ENCODE results near the gene FASTKD3. TPM values are rescaled to one million over a fixed set of nuclear protein-coding genes. Genes with fewer than 3 reads are reported as not detected.

The FASTKD3 gene
- total RNA-seq, 4 donors from 2014 or later = 3.8 to 11.7 (median 8.9) TPM

DNA sequence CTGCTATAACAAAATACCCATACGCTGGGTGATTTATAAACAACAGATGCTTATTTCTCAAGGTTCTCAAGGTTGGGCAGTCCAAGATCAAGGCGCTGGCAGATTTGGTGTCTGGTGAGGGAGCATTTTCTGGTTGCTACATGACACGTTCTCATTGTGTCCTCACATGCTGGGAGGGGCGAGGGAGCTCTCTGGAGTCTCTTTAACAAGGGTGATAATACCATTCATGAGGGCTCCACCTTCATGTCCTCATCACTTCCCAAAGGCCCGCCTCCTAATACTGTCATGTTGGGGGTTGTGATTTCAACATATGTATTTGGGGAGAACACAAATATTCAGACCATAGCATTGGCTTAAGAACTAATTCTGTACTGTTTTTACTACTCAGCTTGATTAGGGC, 22.5 kb downstream of the FASTKD3 start:
- TF ChIP-seq, protein P1, sequence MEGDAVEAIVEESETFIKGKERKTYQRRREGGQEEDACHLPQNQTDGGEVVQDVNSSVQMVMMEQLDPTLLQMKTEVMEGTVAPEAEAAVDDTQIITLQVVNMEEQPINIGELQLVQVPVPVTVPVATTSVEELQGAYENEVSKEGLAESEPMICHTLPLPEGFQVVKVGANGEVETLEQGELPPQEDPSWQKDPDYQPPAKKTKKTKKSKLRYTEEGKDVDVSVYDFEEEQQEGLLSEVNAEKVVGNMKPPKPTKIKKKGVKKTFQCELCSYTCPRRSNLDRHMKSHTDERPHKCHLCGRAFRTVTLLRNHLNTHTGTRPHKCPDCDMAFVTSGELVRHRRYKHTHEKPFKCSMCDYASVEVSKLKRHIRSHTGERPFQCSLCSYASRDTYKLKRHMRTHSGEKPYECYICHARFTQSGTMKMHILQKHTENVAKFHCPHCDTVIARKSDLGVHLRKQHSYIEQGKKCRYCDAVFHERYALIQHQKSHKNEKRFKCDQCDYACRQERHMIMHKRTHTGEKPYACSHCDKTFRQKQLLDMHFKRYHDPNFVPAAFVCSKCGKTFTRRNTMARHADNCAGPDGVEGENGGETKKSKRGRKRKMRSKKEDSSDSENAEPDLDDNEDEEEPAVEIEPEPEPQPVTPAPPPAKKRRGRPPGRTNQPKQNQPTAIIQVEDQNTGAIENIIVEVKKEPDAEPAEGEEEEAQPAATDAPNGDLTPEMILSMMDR (IDR thresholded peaks at IDR 0.05; ENCODE audit: low read depth) = no peak

DNA sequence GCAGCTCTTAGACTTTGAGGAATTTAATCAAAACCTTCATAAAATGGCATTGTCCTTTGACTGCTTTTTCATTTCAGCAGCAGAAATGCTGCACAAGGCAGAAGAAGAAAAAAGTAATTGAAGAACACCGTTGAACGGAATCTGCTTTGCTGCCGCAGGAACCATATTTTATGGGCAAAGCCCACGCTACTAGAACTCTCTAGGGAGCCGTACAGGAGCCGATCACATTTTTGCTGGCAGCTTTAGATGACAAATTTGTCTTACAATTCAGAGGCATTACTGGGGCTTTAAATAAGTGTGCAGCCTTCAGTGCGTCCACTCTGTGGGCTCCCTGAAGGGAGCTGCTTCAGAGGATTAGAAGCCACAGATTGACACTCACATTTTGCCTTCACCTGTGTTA, 23.3 kb downstream of the FASTKD3 start:
- TF ChIP-seq, protein P1 (IDR thresholded peaks at IDR 0.05; ENCODE audit: low read depth) = no peak

DNA sequence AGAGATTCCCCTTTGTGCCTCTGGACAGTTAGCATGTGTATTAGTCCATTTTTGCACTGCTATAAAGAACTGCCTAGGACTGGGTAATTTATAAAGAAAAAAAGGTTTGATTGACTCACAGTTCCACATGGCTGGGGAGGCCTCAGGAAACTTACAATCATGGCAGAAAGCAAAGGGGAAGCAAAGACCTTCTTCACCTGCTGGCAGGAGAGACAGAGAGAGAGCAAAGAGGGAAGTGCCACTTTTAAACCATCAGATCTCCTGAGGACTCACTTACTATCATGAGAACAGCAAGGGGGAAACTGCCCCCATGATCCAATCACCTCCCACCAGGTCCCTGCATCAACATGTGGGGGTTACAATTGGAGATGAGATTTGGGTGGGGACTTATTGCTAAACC, 23.9 kb downstream of the FASTKD3 start:
- TF ChIP-seq, protein P1 (IDR thresholded peaks at IDR 0.05; ENCODE audit: low read depth) = no peak

DNA sequence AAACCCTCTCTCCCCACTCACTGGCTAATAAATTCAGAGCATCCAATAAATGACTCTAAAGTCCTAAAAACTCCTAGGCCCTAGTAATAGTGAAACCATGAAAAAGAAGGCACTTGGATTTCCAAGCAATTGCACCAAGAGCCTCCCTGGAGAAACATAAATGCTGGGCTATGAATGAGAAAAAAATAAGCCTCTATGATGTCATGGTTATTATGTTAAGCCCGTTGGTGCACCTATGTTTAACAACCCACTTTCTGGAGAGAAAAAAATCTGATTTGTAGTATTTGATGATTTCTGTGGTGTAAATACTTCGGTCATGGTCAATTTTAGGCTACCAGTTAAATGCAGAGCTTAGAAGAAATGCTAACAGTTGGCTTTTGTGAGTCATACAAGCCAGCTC, 26.3 kb downstream of the FASTKD3 start:
- TF ChIP-seq, protein P1 (IDR thresholded peaks at IDR 0.05; ENCODE audit: low read depth) = no peak

DNA sequence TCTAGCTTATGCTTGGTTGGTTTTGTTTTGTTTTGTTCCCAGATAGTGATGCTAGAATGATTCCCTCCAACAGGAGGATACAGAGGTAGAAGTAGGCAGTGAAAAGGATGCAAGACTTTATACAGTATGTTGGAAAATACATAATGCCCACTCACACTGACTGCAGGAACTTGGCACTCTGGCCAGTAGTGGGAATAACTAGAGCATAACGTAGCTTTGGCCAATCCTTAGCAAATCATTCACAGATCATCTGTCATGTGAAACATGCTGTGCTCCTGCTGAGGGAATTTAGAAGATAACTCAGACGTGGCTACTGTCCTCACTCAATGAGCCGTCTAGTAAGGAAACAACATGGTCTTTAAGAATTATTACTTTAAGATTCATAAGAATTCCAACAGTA, 31.4 kb downstream of the FASTKD3 start:
- TF ChIP-seq, protein P1 (IDR thresholded peaks at IDR 0.05; ENCODE audit: low read depth) = no peak

DNA sequence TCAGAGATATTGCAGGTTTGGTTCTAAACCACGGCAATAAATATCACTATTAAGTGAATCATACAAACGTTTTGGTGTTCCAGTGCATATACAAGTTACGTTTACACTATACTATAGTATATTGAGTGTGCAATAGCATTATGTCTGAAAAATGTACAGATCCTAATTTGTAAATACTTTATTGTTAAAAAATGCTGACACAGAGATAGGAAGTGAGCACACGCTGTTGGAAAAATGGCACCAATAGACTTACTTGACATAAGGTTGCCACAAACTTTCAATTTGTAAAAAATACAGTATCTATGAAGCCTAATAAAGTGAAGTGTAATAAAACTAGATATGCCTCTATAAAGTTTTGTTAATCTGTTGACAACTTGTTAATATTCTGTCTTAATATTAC, 33.8 kb downstream of the FASTKD3 start:
- TF ChIP-seq, protein P1 (IDR thresholded peaks at IDR 0.05; ENCODE audit: low read depth) = no peak

DNA sequence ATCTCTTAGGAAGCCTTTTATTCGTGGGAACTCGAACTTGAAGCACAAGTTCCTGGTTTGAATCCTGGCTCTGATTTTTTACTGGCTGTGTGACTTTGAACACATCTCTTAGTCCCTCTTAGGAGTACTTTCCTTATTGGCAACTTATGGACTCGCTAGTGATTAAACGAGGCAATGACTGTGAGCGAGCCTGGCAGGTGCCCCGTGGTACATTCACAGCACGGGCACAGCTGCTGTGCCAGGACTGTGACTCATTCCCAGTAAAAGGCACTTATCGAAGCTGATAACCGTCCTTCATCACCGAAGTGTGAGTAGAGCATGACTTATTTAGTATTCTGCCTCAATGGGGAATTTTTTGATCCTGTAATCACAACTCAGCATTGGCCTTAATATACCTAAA, 40.6 kb downstream of the FASTKD3 start:
- TF ChIP-seq, protein P1 (IDR thresholded peaks at IDR 0.05; ENCODE audit: low read depth) = no peak
